HepG2 (cell line): ENCODE measurements around the gene DEPDC5. TPM values are rescaled to one million over a fixed set of nuclear protein-coding genes. Genes with fewer than 3 reads are reported as not detected.
"Not testable (repeated sequence)": the region's sequence is repeated elsewhere in the genome, so short reads cannot be mapped to it uniquely, and the experiment has no call there.

Source experiments
- ATAC-seq: fragments of 200-7000 bp; cut with Tn5 transposase; 3 replicates; pipeline ENCODE4 v1.9.1; 2020; ENCODE audit warnings: mild to moderate bottlenecking, moderate library complexity
- BruUV-seq: library from RNA; stranded (reverse); fragments of 400-500 nt; replicated peaks from 2 replicates; lab custom pipeline; 2021; lab: Mats Ljungman, UMichigan
- CTCF ChIA-PET: fragments of 300-600 bp; formaldehyde crosslinking; extraction: SDS; loops from one replicate; lab custom pipeline; 2021; ENCODE audit warnings: low total read pairs, inconsistent platforms, low intra/inter-chr PET ratio; lab: Yijun Ruan, JAX
- POLR2A ChIA-PET: fragments of 350-600 bp; sonication (Branson Sonifier 250); formaldehyde crosslinking; loops from one replicate; lab custom pipeline; 2020; ENCODE audit warnings: antibody characterized with exemption, inconsistent platforms; lab: Yijun Ruan, JAX
- DNase-seq: peaks from one replicate; pipeline ENCODE4 v3.0.0-alpha.2; 2015; ENCODE audit warnings: low spot score
- FAIRE-seq: peaks from 3 replicates; lab custom pipeline; 2011; peaks lifted over from hg19 to GRCh38; lab: Jason Lieb, UNC
- H2AFZ ChIP-seq: one replicate; pipeline ENCODE4 v1.6.1; 2011; ENCODE audit warnings: low read length, inconsistent platforms
- H3K27ac ChIP-seq: fragments of 300-600 bp; 3 replicates; pipeline ENCODE4 v1.8.0; 2011; ENCODE audit warnings: mixed run types, mild to moderate bottlenecking, mixed read lengths, low read length, inconsistent platforms; ENCODE audit not compliant: insufficient read depth; ENCODE audit errors: extremely low read length
- H3K27me3 ChIP-seq, 2 experiments: fragments of 200-600 bp in 1 of 2; 2 replicates in 1 of 2; 3 replicates in 1 of 2; pipeline versions ENCODE4 v1.6.0 to v1.8.0; 2011; ENCODE audit warnings: low read length in 2 of 2, mild to moderate bottlenecking in 2 of 2, moderate library complexity in 2 of 2, inconsistent platforms in 1 of 2; ENCODE audit not compliant: insufficient read depth in 2 of 2, control insufficient read depth in 1 of 2
- H3K36me3 ChIP-seq, 2 experiments: fragments of 200-600 bp in 1 of 2; replicated peaks in 1 of 2; 2 replicates in 1 of 2; 3 replicates in 1 of 2; pipeline versions ENCODE4 v1.5.1 to v1.8.0; 2011; ENCODE audit warnings: low read length in 2 of 2, inconsistent platforms in 1 of 2; ENCODE audit not compliant: insufficient read depth in 2 of 2, control insufficient read depth in 1 of 2
- H3K4me1 ChIP-seq: 2 replicates; pipeline ENCODE4 v1.5.1; 2012; ENCODE audit warnings: low read length, inconsistent platforms; ENCODE audit not compliant: insufficient read depth
- H3K4me2 ChIP-seq: 2 replicates; pipeline ENCODE4 v1.6.0; 2011; ENCODE audit warnings: low read depth, low read length, inconsistent platforms
- H3K4me3 ChIP-seq, 3 experiments: fragments of 200-600 bp in 1 of 3; sonication (generic), shearing (Covaris generic) in 1 of 3; replicated peaks in 1 of 3; 2 replicates each; pipeline ENCODE4 v1.5.1; 2011 to 2016; ENCODE audit warnings: low read length in 3 of 3, inconsistent platforms in 2 of 3, low read depth in 2 of 3, mild to moderate bottlenecking in 2 of 3, control low read depth in 1 of 3, mixed read lengths in 1 of 3; ENCODE audit not compliant: insufficient read depth in 1 of 3
- H3K79me2 ChIP-seq: one replicate; pipeline ENCODE4 v1.6.1; 2011; ENCODE audit warnings: low read length, inconsistent platforms; ENCODE audit not compliant: insufficient read depth
- H3K9ac ChIP-seq: 2 replicates; pipeline ENCODE4 v1.6.0; 2011; ENCODE audit warnings: mild to moderate bottlenecking, low read depth, low read length, inconsistent platforms; ENCODE audit not compliant: insufficient read depth
- H3K9me3 ChIP-seq: 2 replicates; pipeline ENCODE4 v1.5.1; 2012; ENCODE audit warnings: mild to moderate bottlenecking, low read length
- H4K20me1 ChIP-seq: 2 replicates; pipeline ENCODE4 v1.6.0; 2011; ENCODE audit warnings: inconsistent platforms, mild to moderate bottlenecking, low read length, moderate library complexity; ENCODE audit not compliant: insufficient read depth
- MAZ ChIP-seq, 2 experiments: sonication (generic) in 1 of 2; formaldehyde crosslinking in 1 of 2; IDR thresholded peaks; 2 replicates each; pipeline versions ENCODE4 v1.5.0 to v1.6.1; 2012 to 2020; ENCODE audit warnings: low read depth in 2 of 2, mild to moderate bottlenecking in 2 of 2, borderline replicate concordance in 1 of 2, improper control_type of control experiment in 1 of 2, low read length in 1 of 2, missing genetic modification reagents in 1 of 2, moderate library complexity in 1 of 2
- SOX6 ChIP-seq, 2 experiments: fragments of 450-650 bp in 1 of 2; sonication (generic) in 1 of 2; formaldehyde crosslinking in 1 of 2; IDR thresholded peaks; 2 replicates each; pipeline versions ENCODE4 v1.4.0 to v1.6.1; 2017 to 2020; ENCODE audit warnings: antibody characterized with exemption in 1 of 2, mild to moderate bottlenecking in 1 of 2, missing genetic modification reagents in 1 of 2
- TOPORS ChIP-seq: sonication (generic); formaldehyde crosslinking; IDR thresholded peaks from 2 replicates; pipeline ENCODE4 v1.8.0; 2023; ENCODE audit warnings: mild to moderate bottlenecking, missing genetic modification reagents
- ZNF280D ChIP-seq: sonication (generic); formaldehyde crosslinking; IDR thresholded peaks from 2 replicates; pipeline ENCODE4 v1.5.1; 2020; ENCODE audit warnings: mild to moderate bottlenecking, missing genetic modification reagents
- ZNF572 ChIP-seq: sonication (generic); formaldehyde crosslinking; IDR thresholded peaks from 2 replicates; pipeline ENCODE4 v1.5.1; 2020; ENCODE audit warnings: mild to moderate bottlenecking, missing genetic modification reagents
- WGBS: methylation state at CpG from one replicate; pipeline ENCODE4 v1.1.6; 2017; ENCODE audit warnings: low lambda C conversion rate; 5-methylcytosine and 5-hydroxymethylcytosine counted together
- in situ Hi-C: cut with HindIII; loops from 2 replicates; pipeline ENCODE4 v1.10.0; 2017; ENCODE audit warnings: low pct_unique_long_range_greater_than_20kb; ENCODE audit not compliant: extremely low pct_ligation_motif_present
- intact Hi-C: fragments of 100-400 bp; cut with micrococcal nuclease; formaldehyde crosslinking; loops from one replicate; pipeline ENCODE4 v1.10.0; 2022; ENCODE audit not compliant: unreplicated experiment
- polyA plus RNA-seq, 8 experiments: library from polyadenylated mRNA; depleted of rRNA in 3 of 8; stranded (reverse) in 7 of 8; unstranded in 1 of 8; fragments of >200 nt; fragmentation: Illumina TruSeq in 4 of 8; extraction: Trizol in 4 of 8; gene quantifications; 2 replicates each; pipeline versions ENCODE4 v1.2.1 to v1.2.3, GENCODE V29; 2011 to 2016; ENCODE audit warnings: low read depth in 4 of 8, missing spikeins in 1 of 8, mixed read lengths in 1 of 8; ENCODE audit not compliant: insufficient read depth in 1 of 8
- total RNA-seq, 5 experiments: library from RNA; depleted of rRNA; stranded (reverse); fragments of >200 nt; fragmentation: Illumina TruSeq; extraction: Trizol; gene quantifications; 2 replicates each; pipeline ENCODE4 v1.2.3, GENCODE V29; 2016; ENCODE audit warnings: low read depth in 1 of 5

The DEPDC5 gene
- total and polyA plus RNA-seq, 2 of the 13 experiments (the other 11 are each of a cell fraction or from before 2014, with no cell fraction given) = 9.8 to 12.4 TPM

- TF ChIP-seq ZNF280D (CRISPR knock-in tag) (no peak), SOX6 (IDR thresholded peaks at IDR 0.05) (no peak), SOX6 (CRISPR knock-in tag; IDR thresholded peaks at IDR 0.05) (0 out of 2 replicates have a peak, but pooled peaks have one; percentile 19), ZNF572 (CRISPR knock-in tag) (no peak), TOPORS (CRISPR knock-in tag) (no peak), MAZ (IDR thresholded peaks at IDR 0.05; ENCODE audit: borderline replicate concordance, low read depth, low read length) (no peak), MAZ (CRISPR knock-in tag; IDR thresholded peaks at IDR 0.05; ENCODE audit: low read depth) (no peak)
Measured at GRCh38 chr22:31790240-31790639, 36.4 kb downstream of the DEPDC5 start (continued).

- H3K9ac ChIP-seq, DNase-seq, ATAC-seq, H3K4me2 ChIP-seq, intact Hi-C loops, POLR2A ChIA-PET, H3K4me1 ChIP-seq, H3K4me3 ChIP-seq, FAIRE-seq, H3K79me2 ChIP-seq, H3K9me3 ChIP-seq, H3K27me3 ChIP-seq, CTCF ChIA-PET, BruUV-seq, H2AFZ ChIP-seq, in situ Hi-C loops, H4K20me1 ChIP-seq, H3K27ac ChIP-seq: not testable (repeated sequence)
- WGBS = 84% methylated on average over 8 of the region's 8 CpGs
- H3K36me3 ChIP-seq = peaks cover 2 to 41% of the 10 kb centered on the region in 2 experiments; a peak in 4 of 5 replicates
Measured at GRCh38 chr22:31799358-31799757, 45.5 kb downstream of the DEPDC5 start.
